Measurements from ENCODE around the gene MTERF4. TPM values are rescaled to one million over a fixed set of nuclear protein-coding genes. Genes with fewer than 3 reads are reported as not detected.

The MTERF4 gene
- total and polyA plus RNA-seq, 7 donors: 27.3 to 48.0 (median 32.8) TPM

- intact Hi-C loops (cut with DNase I): no loop called here
- H3K9me3 ChIP-seq: no peaks in the 10 kb centered on the region
- whole genome bisulfite sequencing, 3 donors: 80 to 86% (median 82%) methylated on average over 16 of the region's 16 CpGs
- DNase-seq: peak in 1 of 2 donors; percentile 54
- ATAC-seq: peak in 1 of 4 donors; percentile 13
- H3K27ac ChIP-seq: no peak overlapping the region
- H3K36me3 ChIP-seq (ENCODE audit: insufficient read depth in 1 of 2, low read depth in 1 of 2): no peaks in the 10 kb centered on the region
- no peaks in the 10 kb centered on the region for H3K4me1 ChIP-seq
- H3K27me3 ChIP-seq (ENCODE audit: insufficient read depth in 3 of 3, low read length in 2 of 3): no peaks in the 10 kb centered on the region
- no peak for TF ChIP-seq CTCF (IDR thresholded peaks at IDR 0.05)
- no peak overlapping the region for H3K4me3 ChIP-seq
These were observed 21.9 kb upstream of the MTERF4 start for GRCh38 chr2:241123816-241124536.

- no peak overlapping the region for H3K27ac ChIP-seq
- WGBS, 3 donors: 88 to 95% (median 95%) methylated on average over 19 of the region's 19 CpGs
- intact Hi-C loops (cut with DNase I): no loop called here
- DNase-seq (peak in 1 of 2 donors; percentile 39), ATAC-seq (no peak)
- no peaks in the 10 kb centered on the region for H3K36me3 ChIP-seq (ENCODE audit: insufficient read depth in 1 of 2, low read depth in 1 of 2)
- H3K4me1 ChIP-seq: no peaks in the 10 kb centered on the region
- H3K27me3 ChIP-seq (ENCODE audit: insufficient read depth in 3 of 3, low read length in 2 of 3): no peaks in the 10 kb centered on the region
- no peak for TF ChIP-seq CTCF (IDR thresholded peaks at IDR 0.05)
- no peaks in the 10 kb centered on the region for H3K9me3 ChIP-seq
- H3K4me3 ChIP-seq: no peak overlapping the region
These were observed 20.4 kb upstream of the MTERF4 start for GRCh38 chr2:241122376-241123002.

- Histone ChIP-seq H3K4me3 (no peak overlapping the region), H3K27ac (no peak overlapping the region), H3K4me1 (no peaks in the 10 kb centered on the region), H3K9me3 (no peaks in the 10 kb centered on the region), H3K27me3 (ENCODE audit: insufficient read depth in 3 of 3, low read length in 2 of 3) (no peaks in the 10 kb centered on the region), H3K36me3 (ENCODE audit: insufficient read depth in 1 of 2, low read depth in 1 of 2) (no peaks in the 10 kb centered on the region)
- DNase-seq (no peak), ATAC-seq (no peak)
- no peak for TF ChIP-seq CTCF (IDR thresholded peaks at IDR 0.05)
- WGBS, 3 donors: 93 to 96% (median 95%) methylated on average over 5 of the region's 5 CpGs
- intact Hi-C loops (cut with DNase I): no loop called here
These were observed 18.9 kb upstream of the MTERF4 start for GRCh38 chr2:241121008-241121407.

GRCh38 chr2:241120440-241120839, 18.4 kb upstream of the MTERF4 start:
- Histone ChIP-seq H3K4me1 (no peaks in the 10 kb centered on the region), H3K27me3 (ENCODE audit: insufficient read depth in 3 of 3, low read length in 2 of 3) (no peaks in the 10 kb centered on the region), H3K9me3 (no peaks in the 10 kb centered on the region), H3K36me3 (ENCODE audit: insufficient read depth in 1 of 2, low read depth in 1 of 2) (no peaks in the 10 kb centered on the region), H3K4me3 (no peak overlapping the region), H3K27ac (no peak overlapping the region)
- intact Hi-C loops (cut with DNase I): no loop called here
- DNase-seq (no peak), ATAC-seq (no peak)
- 95 to 100% (median 99%) methylated on average over 2 of the region's 2 CpGs for WGBS, 3 donors
- TF ChIP-seq CTCF (IDR thresholded peaks at IDR 0.05): no peak
